HepG2 (cell line): ENCODE data around the gene MCF2L. TPM values are rescaled to one million over a fixed set of nuclear protein-coding genes. Genes with fewer than 3 reads are reported as not detected.

Source experiments
- CBX5 ChIP-seq: sonication (generic); formaldehyde crosslinking; IDR thresholded peaks from 2 replicates; pipeline ENCODE4 v1.4.0; 2020; ENCODE audit warnings: missing genetic modification reagents, borderline replicate concordance
- FIP1L1 ChIP-seq: fragments of 200-400 bp; formaldehyde crosslinking; IDR thresholded peaks from 2 replicates; pipeline ENCODE4 v1.6.1; 2018; ENCODE audit warnings: low read depth, mild to moderate bottlenecking, low read length, moderate library complexity, borderline replicate concordance; ENCODE audit not compliant: insufficient read depth
- FOXA3 ChIP-seq: IDR thresholded peaks from 2 replicates; pipeline ENCODE4 v1.6.1; 2016; ENCODE audit warnings: missing genetic modification reagents, missing compliant biosample characterization
- FOXK2 ChIP-seq: fragments of 450-650 bp; IDR thresholded peaks from 2 replicates; pipeline ENCODE4 v1.6.1; 2016
- GATAD1 ChIP-seq: IDR thresholded peaks from 2 replicates; pipeline ENCODE4 v1.6.1; 2016; ENCODE audit warnings: missing genetic modification reagents, missing compliant biosample characterization
- GTF2F1 ChIP-seq: fragments of 150-350 bp; IDR thresholded peaks from 2 replicates; pipeline ENCODE4 v1.6.1; 2014; ENCODE audit warnings: low read length
- HMG20A ChIP-seq: IDR thresholded peaks from 2 replicates; pipeline ENCODE4 v1.6.1; 2016; ENCODE audit warnings: borderline replicate concordance
- HNRNPK ChIP-seq: fragments of 200-400 bp; formaldehyde crosslinking; IDR thresholded peaks from 2 replicates; pipeline ENCODE4 v1.6.1; 2018; ENCODE audit warnings: low read length, low read depth, moderate library complexity, mild to moderate bottlenecking; ENCODE audit not compliant: poor library complexity, severe bottlenecking
- JUNB ChIP-seq: sonication (generic); formaldehyde crosslinking; IDR thresholded peaks from 2 replicates; pipeline ENCODE4 v1.8.0; 2022; ENCODE audit warnings: missing genetic modification reagents, mild to moderate bottlenecking, borderline replicate concordance
- KMT2B ChIP-seq: IDR thresholded peaks from 2 replicates; pipeline ENCODE4 v1.6.1; 2016; ENCODE audit warnings: missing genetic modification reagents, missing compliant biosample characterization
- RAD51 ChIP-seq: fragments of 450-650 bp; IDR thresholded peaks from 2 replicates; pipeline ENCODE4 v1.6.1; 2016; ENCODE audit warnings: borderline replicate concordance
- RELA ChIP-seq: sonication (generic); formaldehyde crosslinking; IDR thresholded peaks from 2 replicates; pipeline ENCODE4 v1.4.0; 2020; ENCODE audit warnings: missing genetic modification reagents
- SOX5 ChIP-seq: IDR thresholded peaks from 2 replicates; pipeline ENCODE4 v1.6.1; 2016; ENCODE audit warnings: borderline replicate concordance
- SRY ChIP-seq: sonication (generic); formaldehyde crosslinking; IDR thresholded peaks from 2 replicates; pipeline ENCODE4 v1.8.0; 2022; ENCODE audit warnings: mild to moderate bottlenecking, missing genetic modification reagents
- TBP ChIP-seq: sonication (generic); formaldehyde crosslinking; IDR thresholded peaks from 2 replicates; pipeline ENCODE4 v1.5.0; 2020; ENCODE audit warnings: missing genetic modification reagents
- ZBTB20 ChIP-seq: sonication (generic); formaldehyde crosslinking; IDR thresholded peaks from 2 replicates; pipeline ENCODE4 v1.8.1; 2023; ENCODE audit warnings: missing genetic modification reagents, low read depth, mild to moderate bottlenecking, borderline replicate concordance
- ZBTB42 ChIP-seq: sonication (generic); formaldehyde crosslinking; IDR thresholded peaks from 2 replicates; pipeline ENCODE4 v1.5.0; 2020; ENCODE audit warnings: mild to moderate bottlenecking, missing genetic modification reagents
- ZNF501 ChIP-seq: sonication (generic); formaldehyde crosslinking; IDR thresholded peaks from 2 replicates; pipeline ENCODE4 v1.5.1; 2020; ENCODE audit warnings: mild to moderate bottlenecking, moderate library complexity, missing genetic modification reagents
- ZNF510 ChIP-seq: sonication (generic); formaldehyde crosslinking; IDR thresholded peaks from 2 replicates; pipeline ENCODE4 v1.4.0; 2020; ENCODE audit warnings: low read depth, mild to moderate bottlenecking, missing genetic modification reagents
- ZNF660 ChIP-seq: sonication (generic); formaldehyde crosslinking; IDR thresholded peaks from 2 replicates; pipeline ENCODE4 v1.5.1; 2020; ENCODE audit warnings: mild to moderate bottlenecking, low read depth, missing genetic modification reagents, borderline replicate concordance
- ZNF777 ChIP-seq: sonication (generic); formaldehyde crosslinking; IDR thresholded peaks from 2 replicates; pipeline ENCODE4 v1.4.0; 2020; ENCODE audit warnings: missing genetic modification reagents
- ZSCAN20 ChIP-seq: sonication (generic); formaldehyde crosslinking; IDR thresholded peaks from 2 replicates; pipeline ENCODE4 v1.4.0; 2020; ENCODE audit warnings: missing genetic modification reagents, mild to moderate bottlenecking, borderline replicate concordance
- polyA plus RNA-seq, 8 experiments: library from polyadenylated mRNA; depleted of rRNA in 3 of 8; stranded (reverse) in 7 of 8; unstranded in 1 of 8; fragments of >200 nt; fragmentation: Illumina TruSeq in 4 of 8; extraction: Trizol in 4 of 8; gene quantifications; 2 replicates each; pipeline versions ENCODE4 v1.2.1 to v1.2.3, GENCODE V29; 2011 to 2016; ENCODE audit warnings: low read depth in 4 of 8, missing spikeins in 1 of 8, mixed read lengths in 1 of 8; ENCODE audit not compliant: insufficient read depth in 1 of 8
- total RNA-seq, 5 experiments: library from RNA; depleted of rRNA; stranded (reverse); fragments of >200 nt; fragmentation: Illumina TruSeq; extraction: Trizol; gene quantifications; 2 replicates each; pipeline ENCODE4 v1.2.3, GENCODE V29; 2016; ENCODE audit warnings: low read depth in 1 of 5
- TF ChIP-seq, protein P1 (sequence below): sonication (generic); formaldehyde crosslinking; IDR thresholded peaks from 2 replicates; pipeline ENCODE4 v1.4.0; 2020; ENCODE audit warnings: mild to moderate bottlenecking, missing genetic modification reagents, borderline replicate concordance
- TF ChIP-seq, protein P2 (sequence below): sonication (generic); formaldehyde crosslinking; IDR thresholded peaks from 2 replicates; pipeline ENCODE4 v1.5.1; 2020; ENCODE audit warnings: mild to moderate bottlenecking, moderate library complexity, missing genetic modification reagents
- TF ChIP-seq, protein P3 (sequence below): sonication (generic); formaldehyde crosslinking; IDR thresholded peaks from 2 replicates; pipeline ENCODE4 v1.4.0; 2020; ENCODE audit warnings: mild to moderate bottlenecking, missing genetic modification reagents

MCF2L gene
- total and polyA plus RNA-seq, 2 of the 13 experiments (the other 11 are each of a cell fraction or from before 2014, with no cell fraction given) = 19.4 to 28.4 TPM

DNA sequence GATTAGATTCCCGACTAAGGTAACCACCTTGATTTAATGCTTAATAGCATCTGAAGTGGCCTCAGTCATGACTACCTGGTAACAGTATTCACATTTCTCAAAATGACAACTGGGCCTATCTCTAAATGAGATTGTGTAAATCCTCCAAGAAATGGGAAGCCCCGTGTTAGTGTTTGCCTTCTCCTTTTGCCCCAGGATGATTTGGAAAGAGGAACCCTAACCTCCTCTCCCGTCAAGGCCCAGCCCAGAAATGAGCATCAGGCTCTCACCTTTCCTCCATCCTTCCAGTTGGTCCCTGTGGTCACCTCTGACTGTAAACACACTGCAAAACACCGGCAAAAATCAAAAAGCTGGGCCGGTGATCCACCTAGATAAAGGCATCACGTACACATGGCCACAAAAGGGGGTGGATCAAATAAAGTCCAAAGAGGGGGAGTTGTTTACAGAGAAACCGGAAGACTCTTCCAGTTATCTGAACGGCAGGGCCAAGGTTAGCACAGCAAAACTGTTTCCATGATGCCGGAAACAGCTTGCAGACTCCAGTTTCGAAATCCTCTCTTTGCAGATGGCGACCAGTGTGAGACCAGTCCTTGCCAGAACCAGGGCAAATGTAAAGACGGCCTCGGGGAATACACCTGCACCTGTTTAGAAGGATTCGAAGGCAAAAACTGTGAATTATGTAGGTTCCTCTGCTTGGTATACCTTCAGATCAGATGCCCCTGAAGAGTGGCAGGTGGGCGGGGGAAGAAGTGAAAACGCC is 170.0 kb downstream of the MCF2L start (continued):
- TF ChIP-seq ZSCAN20 (no peak), HNRNPK (no peak), ZNF510 (no peak), RAD51 (no peak), KMT2B (CRISPR knock-in tag) (peak; percentile 29; the same call in 1 of the 2 replicates), GATAD1 (CRISPR knock-in tag) (peak; percentile 81), HMG20A (peak; percentile 91; the same call in 1 of the 2 replicates), FOXK2 (peak; percentile 94), JUNB (CRISPR knock-in tag) (no peak), SOX5 (CRISPR knock-in tag) (peak; percentile 94), RELA (CRISPR knock-in tag) (peak; percentile 71; the same call in 1 of the 2 replicates), GTF2F1 (no peak), SRY (CRISPR knock-in tag) (no peak), CBX5 (0 out of 2 replicates have a peak, but pooled peaks have one; percentile 55), FIP1L1 (0 out of 2 replicates have a peak, but pooled peaks have one; percentile 33), FOXA3 (CRISPR knock-in tag) (peak; percentile 97), ZNF501 (CRISPR knock-in tag) (peak; percentile 93), ZBTB20 (CRISPR knock-in tag) (peak; percentile 82; the same call in 1 of the 2 replicates), ZNF660 (CRISPR knock-in tag) (no peak), ZBTB42 (CRISPR knock-in tag) (peak; percentile 77; the same call in 1 of the 2 replicates), TBP (CRISPR knock-in tag) (no peak), ZNF777 (no peak)
- TF ChIP-seq, protein P1, sequence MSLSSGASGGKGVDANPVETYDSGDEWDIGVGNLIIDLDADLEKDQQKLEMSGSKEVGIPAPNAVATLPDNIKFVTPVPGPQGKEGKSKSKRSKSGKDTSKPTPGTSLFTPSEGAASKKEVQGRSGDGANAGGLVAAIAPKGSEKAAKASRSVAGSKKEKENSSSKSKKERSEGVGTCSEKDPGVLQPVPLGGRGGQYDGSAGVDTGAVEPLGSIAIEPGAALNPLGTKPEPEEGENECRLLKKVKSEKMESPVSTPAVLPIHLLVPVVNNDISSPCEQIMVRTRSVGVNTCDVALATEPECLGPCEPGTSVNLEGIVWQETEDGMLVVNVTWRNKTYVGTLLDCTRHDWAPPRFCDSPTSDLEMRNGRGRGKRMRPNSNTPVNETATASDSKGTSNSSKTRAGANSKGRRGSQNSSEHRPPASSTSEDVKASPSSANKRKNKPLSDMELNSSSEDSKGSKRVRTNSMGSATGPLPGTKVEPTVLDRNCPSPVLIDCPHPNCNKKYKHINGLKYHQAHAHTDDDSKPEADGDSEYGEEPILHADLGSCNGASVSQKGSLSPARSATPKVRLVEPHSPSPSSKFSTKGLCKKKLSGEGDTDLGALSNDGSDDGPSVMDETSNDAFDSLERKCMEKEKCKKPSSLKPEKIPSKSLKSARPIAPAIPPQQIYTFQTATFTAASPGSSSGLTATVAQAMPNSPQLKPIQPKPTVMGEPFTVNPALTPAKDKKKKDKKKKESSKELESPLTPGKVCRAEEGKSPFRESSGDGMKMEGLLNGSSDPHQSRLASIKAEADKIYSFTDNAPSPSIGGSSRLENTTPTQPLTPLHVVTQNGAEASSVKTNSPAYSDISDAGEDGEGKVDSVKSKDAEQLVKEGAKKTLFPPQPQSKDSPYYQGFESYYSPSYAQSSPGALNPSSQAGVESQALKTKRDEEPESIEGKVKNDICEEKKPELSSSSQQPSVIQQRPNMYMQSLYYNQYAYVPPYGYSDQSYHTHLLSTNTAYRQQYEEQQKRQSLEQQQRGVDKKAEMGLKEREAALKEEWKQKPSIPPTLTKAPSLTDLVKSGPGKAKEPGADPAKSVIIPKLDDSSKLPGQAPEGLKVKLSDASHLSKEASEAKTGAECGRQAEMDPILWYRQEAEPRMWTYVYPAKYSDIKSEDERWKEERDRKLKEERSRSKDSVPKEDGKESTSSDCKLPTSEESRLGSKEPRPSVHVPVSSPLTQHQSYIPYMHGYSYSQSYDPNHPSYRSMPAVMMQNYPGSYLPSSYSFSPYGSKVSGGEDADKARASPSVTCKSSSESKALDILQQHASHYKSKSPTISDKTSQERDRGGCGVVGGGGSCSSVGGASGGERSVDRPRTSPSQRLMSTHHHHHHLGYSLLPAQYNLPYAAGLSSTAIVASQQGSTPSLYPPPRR (CRISPR knock-in tag) = peak; percentile 97
- TF ChIP-seq, protein P2, sequence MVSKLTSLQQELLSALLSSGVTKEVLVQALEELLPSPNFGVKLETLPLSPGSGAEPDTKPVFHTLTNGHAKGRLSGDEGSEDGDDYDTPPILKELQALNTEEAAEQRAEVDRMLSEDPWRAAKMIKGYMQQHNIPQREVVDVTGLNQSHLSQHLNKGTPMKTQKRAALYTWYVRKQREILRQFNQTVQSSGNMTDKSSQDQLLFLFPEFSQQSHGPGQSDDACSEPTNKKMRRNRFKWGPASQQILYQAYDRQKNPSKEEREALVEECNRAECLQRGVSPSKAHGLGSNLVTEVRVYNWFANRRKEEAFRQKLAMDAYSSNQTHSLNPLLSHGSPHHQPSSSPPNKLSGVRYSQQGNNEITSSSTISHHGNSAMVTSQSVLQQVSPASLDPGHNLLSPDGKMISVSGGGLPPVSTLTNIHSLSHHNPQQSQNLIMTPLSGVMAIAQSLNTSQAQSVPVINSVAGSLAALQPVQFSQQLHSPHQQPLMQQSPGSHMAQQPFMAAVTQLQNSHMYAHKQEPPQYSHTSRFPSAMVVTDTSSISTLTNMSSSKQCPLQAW (CRISPR knock-in tag) = peak; percentile 97
- TF ChIP-seq, protein P3, sequence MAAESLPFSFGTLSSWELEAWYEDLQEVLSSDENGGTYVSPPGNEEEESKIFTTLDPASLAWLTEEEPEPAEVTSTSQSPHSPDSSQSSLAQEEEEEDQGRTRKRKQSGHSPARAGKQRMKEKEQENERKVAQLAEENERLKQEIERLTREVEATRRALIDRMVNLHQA (CRISPR knock-in tag) = no peak
